Measurements from ENCODE around the gene LTBP1. TPM values are rescaled to one million over a fixed set of nuclear protein-coding genes. Genes with fewer than 3 reads are reported as not detected.
"Not testable (repeated sequence)": the region's sequence is repeated elsewhere in the genome, so short reads cannot be mapped to it uniquely, and the experiment has no call there.

Gene LTBP1
- total RNA-seq, 1 experiment from 2014 or later = 12.5 TPM

DNA sequence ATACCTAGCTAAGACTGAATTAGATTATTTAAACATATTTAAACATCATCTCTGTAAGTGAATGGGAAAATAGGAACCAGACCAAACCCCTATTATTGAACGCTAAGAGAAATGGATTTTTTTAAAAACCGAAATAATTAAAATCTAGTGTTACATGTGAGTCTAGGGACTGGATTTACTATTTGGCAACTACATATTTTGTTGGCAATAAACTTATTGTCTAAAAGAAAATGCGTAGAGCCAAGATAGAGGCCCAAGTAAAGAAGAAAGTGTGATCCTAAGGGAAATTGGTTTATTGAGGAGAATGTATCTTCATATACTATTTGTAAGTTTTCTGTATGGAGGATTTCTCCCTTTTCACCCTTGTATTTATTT lies 105.6 kb downstream of the LTBP1 start:
- Histone ChIP-seq H3K4me3 (ENCODE audit: low read depth in 2 of 2, low read length in 2 of 2) (no peak overlapping the region), H3K36me3 (ENCODE audit: control insufficient read depth, insufficient read depth, low read length) (no peaks in the 10 kb centered on the region), H3K27me3 (ENCODE audit: control insufficient read depth, insufficient read depth, low read length) (no peaks in the 10 kb centered on the region), H3K27ac (ENCODE audit: low read length) (no peak overlapping the region), H3K9me3 (ENCODE audit: control insufficient read depth, insufficient read depth, low read depth, low read length) (no peaks in the 10 kb centered on the region), H3K4me1 (ENCODE audit: control insufficient read depth, insufficient read depth, low read length) (no peaks in the 10 kb centered on the region)
- no TSS peak for BruUV-seq (replicated peaks)
- DNase-seq (ENCODE audit: low read depth, low spot score) (no peak), ATAC-seq (no peak)
- POLR2A ChIA-PET = no interaction called here
- no peak for TF ChIP-seq CTCF (IDR thresholded peaks at IDR 0.05)
- TF ChIP-seq TCF7L2 (IDR thresholded peaks at IDR 0.05; ENCODE audit: low read depth, low read length) = no peak
- no peak for TF ChIP-seq SIN3A (IDR thresholded peaks at IDR 0.05; ENCODE audit: borderline replicate concordance, insufficient read depth, low read depth, low read length)
- TF ChIP-seq POLR2AphosphoS5 (IDR thresholded peaks at IDR 0.05; ENCODE audit: low read depth, low read length) = no peak
- TF ChIP-seq REST (IDR thresholded peaks at IDR 0.05; ENCODE audit: insufficient read depth in 1 of 2, low read depth in 2 of 2, low read length in 1 of 2) = no peak
- intact Hi-C loops (cut with micrococcal nuclease; ENCODE audit: unreplicated experiment) = no loop called here
- in situ Hi-C loops (cut with HindIII; ENCODE audit: low pct_unique_long_range_greater_than_20kb, low sequenced_read_pairs) = no loop called here
- CTCF ChIA-PET = no interaction called here

GRCh38 chr2:33052795-33053194 lies 106.0 kb downstream of the LTBP1 start:
- H3K4me3 ChIP-seq (ENCODE audit: low read depth in 2 of 2, low read length in 2 of 2); H3K27ac ChIP-seq (ENCODE audit: low read length); in situ Hi-C loops (cut with HindIII; ENCODE audit: low pct_unique_long_range_greater_than_20kb, low sequenced_read_pairs); H3K4me1 ChIP-seq (ENCODE audit: control insufficient read depth, insufficient read depth, low read length); H3K36me3 ChIP-seq (ENCODE audit: control insufficient read depth, insufficient read depth, low read length); ATAC-seq; intact Hi-C loops (cut with micrococcal nuclease; ENCODE audit: unreplicated experiment); DNase-seq (ENCODE audit: low read depth, low spot score); POLR2A ChIA-PET; H3K9me3 ChIP-seq (ENCODE audit: control insufficient read depth, insufficient read depth, low read depth, low read length); BruUV-seq (replicated peaks); H3K27me3 ChIP-seq (ENCODE audit: control insufficient read depth, insufficient read depth, low read length); CTCF ChIA-PET: not testable (repeated sequence)

DNA sequence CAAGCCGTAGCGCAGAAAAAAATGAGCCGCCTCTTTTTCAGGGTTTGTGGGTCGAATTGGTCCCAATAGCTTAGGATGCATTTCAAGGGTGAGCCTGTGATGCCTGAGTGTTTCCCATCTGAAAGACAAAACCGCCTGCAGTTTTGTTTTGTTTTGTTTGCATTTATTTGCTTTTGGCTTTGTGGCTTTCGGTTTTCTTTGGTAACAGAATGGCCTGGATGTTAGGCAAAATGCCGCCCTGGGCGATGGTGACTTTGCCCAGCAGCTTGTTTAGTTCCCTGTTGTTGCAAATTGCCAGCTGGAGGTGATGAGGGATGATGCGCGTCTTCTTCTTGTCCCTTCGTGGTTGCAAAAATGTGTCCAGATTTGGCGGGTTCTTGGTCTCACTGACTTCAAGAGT lies 109.4 kb downstream of the LTBP1 start:
- Histone ChIP-seq H3K27ac (ENCODE audit: low read length) (no peak overlapping the region), H3K27me3 (ENCODE audit: control insufficient read depth, insufficient read depth, low read length) (no peaks in the 10 kb centered on the region), H3K4me1 (ENCODE audit: control insufficient read depth, insufficient read depth, low read length) (no peaks in the 10 kb centered on the region), H3K9me3 (ENCODE audit: control insufficient read depth, insufficient read depth, low read depth, low read length) (no peaks in the 10 kb centered on the region), H3K4me3 (ENCODE audit: low read depth in 2 of 2, low read length in 2 of 2) (no peak overlapping the region), H3K36me3 (ENCODE audit: control insufficient read depth, insufficient read depth, low read length) (no peaks in the 10 kb centered on the region)
- ChIA-PET CTCF (no interaction called here), POLR2A (no interaction called here)
- intact Hi-C loops (cut with micrococcal nuclease; ENCODE audit: unreplicated experiment) = no loop called here
- no peak for DNase-seq (ENCODE audit: low read depth, low spot score)
- TF ChIP-seq CTCF (IDR thresholded peaks at IDR 0.05) (no peak), SIN3A (IDR thresholded peaks at IDR 0.05; ENCODE audit: borderline replicate concordance, insufficient read depth, low read depth, low read length) (no peak), TCF7L2 (IDR thresholded peaks at IDR 0.05; ENCODE audit: low read depth, low read length) (no peak), REST (IDR thresholded peaks at IDR 0.05; ENCODE audit: insufficient read depth in 1 of 2, low read depth in 2 of 2, low read length in 1 of 2) (no peak), POLR2AphosphoS5 (IDR thresholded peaks at IDR 0.05; ENCODE audit: low read depth, low read length) (no peak)
- in situ Hi-C loops (cut with HindIII; ENCODE audit: low pct_unique_long_range_greater_than_20kb, low sequenced_read_pairs) = no loop called here
- no TSS peak for BruUV-seq (replicated peaks)
- ATAC-seq = no peak

All from Panc1 (cell line).